H9 (cell line): ENCODE data around the gene ADH5. TPM values are rescaled to one million over a fixed set of nuclear protein-coding genes. Genes with fewer than 3 reads are reported as not detected.

ENCODE experiments used
- DNase-seq: peaks from one replicate; pipeline ENCODE4 v3.0.0-alpha.2; 2017
- H2AFZ ChIP-seq: one replicate; pipeline ENCODE4 v1.6.1; 2013; ENCODE audit warnings: mild to moderate bottlenecking, low read length, control low read depth, moderate library complexity
- H2AK5ac ChIP-seq: 2 replicates; pipeline ENCODE4 v1.6.1; 2013; ENCODE audit warnings: low read length, control low read depth, mixed read lengths; ENCODE audit not compliant: insufficient read length
- H2BK120ac ChIP-seq: one replicate; pipeline ENCODE4 v1.6.1; 2013; ENCODE audit warnings: low read depth, mild to moderate bottlenecking, low read length, control low read depth, inconsistent platforms; ENCODE audit not compliant: poor library complexity, severe bottlenecking
- H2BK12ac ChIP-seq: 2 replicates; pipeline ENCODE4 v1.6.1; 2013; ENCODE audit warnings: low read length, control low read depth, mixed read lengths, low read depth; ENCODE audit not compliant: insufficient read length
- H2BK15ac ChIP-seq: 2 replicates; pipeline ENCODE4 v1.6.1; 2013; ENCODE audit warnings: low read depth, low read length, control low read depth
- H2BK20ac ChIP-seq: one replicate; pipeline ENCODE4 v1.6.1; 2013; ENCODE audit warnings: low read depth, mild to moderate bottlenecking, low read length, control low read depth, inconsistent platforms; ENCODE audit not compliant: poor library complexity, severe bottlenecking
- H2BK5ac ChIP-seq: 2 replicates; pipeline ENCODE4 v1.6.1; 2013; ENCODE audit warnings: low read length, control low read depth, mixed read lengths; ENCODE audit not compliant: insufficient read length
- H3K14ac ChIP-seq: 2 replicates; pipeline ENCODE4 v1.6.1; 2013; ENCODE audit warnings: low read length, control low read depth; ENCODE audit not compliant: insufficient read depth
- H3K18ac ChIP-seq: 2 replicates; pipeline ENCODE4 v1.6.1; 2013; ENCODE audit warnings: low read depth, mild to moderate bottlenecking, mixed read lengths, low read length, control low read depth; ENCODE audit not compliant: insufficient read length
- H3K23ac ChIP-seq: 2 replicates; pipeline ENCODE4 v1.6.1; 2013; ENCODE audit warnings: low read length, control low read depth, mixed read lengths, low read depth; ENCODE audit not compliant: insufficient read length
- H3K23me2 ChIP-seq: 2 replicates; pipeline ENCODE4 v1.6.1; 2013; ENCODE audit warnings: low read depth, mild to moderate bottlenecking, mixed read lengths, low read length, control low read depth; ENCODE audit not compliant: insufficient read length, poor library complexity, severe bottlenecking
- H3K27ac ChIP-seq: 2 replicates; pipeline ENCODE4 v1.5.1; 2013; ENCODE audit warnings: low read length, control low read depth, mixed read lengths, low read depth; ENCODE audit not compliant: insufficient read length
- H3K27me3 ChIP-seq: 2 replicates; pipeline ENCODE4 v1.6.1; 2013; ENCODE audit warnings: low read length, control low read depth, inconsistent platforms; ENCODE audit not compliant: insufficient read depth
- H3K4ac ChIP-seq: 2 replicates; pipeline ENCODE4 v1.6.1; 2013; ENCODE audit warnings: low read depth, mild to moderate bottlenecking, control low read depth, inconsistent platforms, low read length, moderate library complexity
- H3K4me1 ChIP-seq: 2 replicates; pipeline ENCODE4 v1.6.1; 2013; ENCODE audit warnings: low read length, control low read depth, inconsistent platforms; ENCODE audit not compliant: insufficient read depth
- H3K4me2 ChIP-seq: 2 replicates; pipeline ENCODE4 v1.6.1; 2013; ENCODE audit warnings: low read length, control low read depth, mixed read lengths; ENCODE audit not compliant: insufficient read length, insufficient read depth
- H3K56ac ChIP-seq: 2 replicates; pipeline ENCODE4 v1.6.1; 2013; ENCODE audit warnings: low read depth, mild to moderate bottlenecking, mixed read lengths, low read length, control low read depth; ENCODE audit not compliant: insufficient read length
- H3K79me1 ChIP-seq: 2 replicates; pipeline ENCODE4 v1.6.1; 2013; ENCODE audit warnings: low read depth, mild to moderate bottlenecking, moderate library complexity, low read length, control low read depth, inconsistent platforms; ENCODE audit not compliant: insufficient read depth, poor library complexity, severe bottlenecking
- H3K79me2 ChIP-seq: 2 replicates; pipeline ENCODE4 v1.6.1; 2013; ENCODE audit warnings: low read length, control low read depth, inconsistent platforms; ENCODE audit not compliant: insufficient read depth
- H3K9ac ChIP-seq: 2 replicates; pipeline ENCODE4 v1.6.1; 2013; ENCODE audit warnings: low read length, control low read depth, mixed read lengths; ENCODE audit not compliant: insufficient read length; ENCODE audit errors: extremely low read depth
- H3K9me3 ChIP-seq: one replicate; pipeline ENCODE4 v1.6.1; 2013; ENCODE audit warnings: low read depth, low read length, inconsistent platforms; ENCODE audit not compliant: control insufficient read depth
- H3T11ph ChIP-seq: one replicate; pipeline ENCODE4 v1.6.1; 2013; ENCODE audit warnings: mild to moderate bottlenecking, low read length, control low read depth, inconsistent platforms
- H4K20me1 ChIP-seq: one replicate; pipeline ENCODE4 v1.6.1; 2013; ENCODE audit not compliant: control insufficient read depth, insufficient read length, insufficient read depth
- H4K5ac ChIP-seq: 2 replicates; pipeline ENCODE4 v1.6.1; 2013; ENCODE audit warnings: low read depth, mild to moderate bottlenecking, mixed read lengths, low read length, control low read depth; ENCODE audit not compliant: insufficient read length
- H4K8ac ChIP-seq: replicated peaks from 2 replicates; pipeline ENCODE4 v1.6.1; 2013; ENCODE audit warnings: low read length, control low read depth, mixed read lengths, low read depth; ENCODE audit not compliant: insufficient read length
- H4K91ac ChIP-seq: 2 replicates; pipeline ENCODE4 v1.6.1; 2013; ENCODE audit warnings: low read depth, mild to moderate bottlenecking, moderate library complexity, mixed read lengths, low read length, control low read depth; ENCODE audit not compliant: insufficient read length
- H3K27ac Mint-ChIP-seq, 3 experiments: 2 replicates in 2 of 3; 3 replicates in 1 of 3; pipeline ENCODE4 v1.8.0; 2020 to 2021; ENCODE audit warnings: mixed read lengths in 3 of 3, mild to moderate bottlenecking in 1 of 3, moderate library complexity in 1 of 3
- H3K27me3 Mint-ChIP-seq: 2 replicates; pipeline ENCODE4 v1.8.0; 2021; ENCODE audit warnings: low read depth, mild to moderate bottlenecking, moderate library complexity, mixed read lengths
- H3K36me3 Mint-ChIP-seq, 3 experiments: 2 replicates in 2 of 3; 3 replicates in 1 of 3; pipeline ENCODE4 v1.8.0; 2020 to 2021; ENCODE audit warnings: low read depth in 3 of 3, mixed read lengths in 3 of 3; ENCODE audit not compliant: insufficient read depth in 1 of 3
- H3K4me1 Mint-ChIP-seq, 2 experiments: 2 replicates each; pipeline ENCODE4 v1.8.0; 2020; ENCODE audit warnings: mixed read lengths in 2 of 2
- H3K4me3 Mint-ChIP-seq, 2 experiments: 2 replicates in 1 of 2; 3 replicates in 1 of 2; pipeline ENCODE4 v1.8.0; 2020 to 2021; ENCODE audit warnings: mild to moderate bottlenecking in 2 of 2, mixed read lengths in 2 of 2, moderate library complexity in 1 of 2
- H3K9me3 Mint-ChIP-seq, 2 experiments: 2 replicates in 1 of 2; 3 replicates in 1 of 2; pipeline ENCODE4 v1.8.0; 2020; ENCODE audit warnings: mild to moderate bottlenecking in 2 of 2, mixed read lengths in 2 of 2, moderate library complexity in 1 of 2
- WGBS: extraction: QIAGEN DNeasy Blood & Tissue Kit; methylation state at CpG from one replicate; pipeline ENCODE4 v1.1.7; 2013; ENCODE audit warnings: missing lambda C conversion rate, low lambda C conversion rate, mixed read lengths; ENCODE audit not compliant: insufficient read length; ENCODE audit errors: extremely low coverage; 5-methylcytosine and 5-hydroxymethylcytosine counted together
- total RNA-seq: library from RNA; stranded (reverse); gene quantifications from 2 replicates; pipeline ENCODE4 v1.2.1, GENCODE V29; 2021
- TF ChIP-seq, protein P1 (sequence below): fragments of 200-600 bp; sonication (generic); conservative IDR thresholded peaks from 3 replicates; pipeline ENCODE4 v1.8.0; 2021; ENCODE audit warnings: antibody characterized with exemption, mild to moderate bottlenecking

The ADH5 gene
- total RNA-seq, 1 experiment from 2014 or later: 284 TPM

DNA sequence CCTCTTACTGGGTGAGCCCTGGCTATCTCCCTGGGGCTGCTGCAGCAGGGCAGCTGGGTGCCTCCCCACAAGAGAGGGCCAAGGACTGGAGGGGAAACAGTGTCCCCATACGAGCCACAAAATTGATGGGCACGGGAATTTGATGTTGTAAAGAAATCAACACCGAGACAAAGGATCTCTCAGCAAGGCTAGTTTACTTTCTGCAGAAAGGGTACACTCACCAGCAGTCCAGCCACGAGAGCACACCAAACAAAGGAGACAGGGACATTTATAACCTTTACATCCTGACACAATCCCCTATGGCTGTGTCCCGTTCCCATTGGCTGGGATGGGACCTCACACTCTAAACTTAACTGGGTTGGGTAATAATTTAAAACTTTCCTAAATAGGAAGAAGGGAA is 67.2 kb downstream of the ADH5 start:
- DNase-seq: no peak

More for the DNA sequence above, 67.2 kb downstream of the ADH5 start:
- Histone ChIP-seq H3K23ac (no peak overlapping the region), H3K23me2 (no peaks in the 10 kb centered on the region), H3T11ph (no peak overlapping the region), H3K79me1 (peaks cover 6% of the 10 kb centered on the region), H3K14ac (no peak overlapping the region), H2BK15ac (no peak overlapping the region), H3K18ac (no peak overlapping the region), H4K8ac (no peak overlapping the region), H3K79me2 (peaks cover 44% of the 10 kb centered on the region; the same call in 1 of the 2 replicates), H3K9ac (no peak overlapping the region), H3K56ac (no peak overlapping the region), H2AFZ (no peak overlapping the region), H3K9me3 (no peaks in the 10 kb centered on the region), H2BK12ac (no peak overlapping the region), H3K4ac (no peak overlapping the region), H4K91ac (no peak overlapping the region), H3K27me3 (no peaks in the 10 kb centered on the region), H2BK120ac (no peak overlapping the region), H4K20me1 (no peaks in the 10 kb centered on the region), H2BK5ac (no peak overlapping the region), H2BK20ac (no peak overlapping the region), H3K4me1 (peaks cover 5% of the 10 kb centered on the region; the same call in 1 of the 2 replicates), H2AK5ac (no peak overlapping the region), H3K4me2 (no peak overlapping the region), H3K27ac (no peak overlapping the region), H4K5ac (no peak overlapping the region)
- Mint-ChIP-seq H3K36me3 (peaks cover 56 to 63% (median 62%) of the 10 kb centered on the region in 3 experiments), H3K9me3 (peaks cover 19 to 34% of the 10 kb centered on the region in 2 experiments), H3K27me3 (no peaks in the 10 kb centered on the region), H3K4me1 (peaks cover 45 to 46% of the 10 kb centered on the region in 2 experiments), H3K27ac (no peak overlapping the region), H3K4me3 (no peak overlapping the region)
- TF ChIP-seq, protein P1, sequence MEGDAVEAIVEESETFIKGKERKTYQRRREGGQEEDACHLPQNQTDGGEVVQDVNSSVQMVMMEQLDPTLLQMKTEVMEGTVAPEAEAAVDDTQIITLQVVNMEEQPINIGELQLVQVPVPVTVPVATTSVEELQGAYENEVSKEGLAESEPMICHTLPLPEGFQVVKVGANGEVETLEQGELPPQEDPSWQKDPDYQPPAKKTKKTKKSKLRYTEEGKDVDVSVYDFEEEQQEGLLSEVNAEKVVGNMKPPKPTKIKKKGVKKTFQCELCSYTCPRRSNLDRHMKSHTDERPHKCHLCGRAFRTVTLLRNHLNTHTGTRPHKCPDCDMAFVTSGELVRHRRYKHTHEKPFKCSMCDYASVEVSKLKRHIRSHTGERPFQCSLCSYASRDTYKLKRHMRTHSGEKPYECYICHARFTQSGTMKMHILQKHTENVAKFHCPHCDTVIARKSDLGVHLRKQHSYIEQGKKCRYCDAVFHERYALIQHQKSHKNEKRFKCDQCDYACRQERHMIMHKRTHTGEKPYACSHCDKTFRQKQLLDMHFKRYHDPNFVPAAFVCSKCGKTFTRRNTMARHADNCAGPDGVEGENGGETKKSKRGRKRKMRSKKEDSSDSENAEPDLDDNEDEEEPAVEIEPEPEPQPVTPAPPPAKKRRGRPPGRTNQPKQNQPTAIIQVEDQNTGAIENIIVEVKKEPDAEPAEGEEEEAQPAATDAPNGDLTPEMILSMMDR: no peak
- no CpG with 5 or more reads among the region's 5 CpGs for WGBS

Other genes with a start within 250 kb of the ADH5 start
- gene EIF4E, start 159.7 kb downstream of the ADH5 start, total RNA-seq: 163 and 166 TPM in 2 replicates
- gene METAP1, start 93.1 kb downstream of the ADH5 start, total RNA-seq: 63.2 and 63.5 TPM in 2 replicates
- not detected in 2 replicates for gene ADH4, start 55.5 kb upstream of the ADH5 start, total RNA-seq
- not detected in 2 replicates for gene ADH6, start 130.5 kb upstream of the ADH5 start, total RNA-seq
- not detected in 2 replicates for gene ADH1A, start 202.2 kb upstream of the ADH5 start, total RNA-seq
- not detected in 2 replicates for gene ADH1B, start 232.6 kb upstream of the ADH5 start, total RNA-seq